HG03175 (cell line): ENCODE measurements around the gene HS2ST1.

ENCODE experiments used
- ATAC-seq: cut with Tn5 transposase; IDR thresholded peaks from one replicate; pipeline ENCODE4 v1.9.1; 2021; ENCODE audit warnings: mild to moderate bottlenecking, moderate library complexity; ENCODE audit not compliant: unreplicated experiment

The HS2ST1 gene

DNA sequence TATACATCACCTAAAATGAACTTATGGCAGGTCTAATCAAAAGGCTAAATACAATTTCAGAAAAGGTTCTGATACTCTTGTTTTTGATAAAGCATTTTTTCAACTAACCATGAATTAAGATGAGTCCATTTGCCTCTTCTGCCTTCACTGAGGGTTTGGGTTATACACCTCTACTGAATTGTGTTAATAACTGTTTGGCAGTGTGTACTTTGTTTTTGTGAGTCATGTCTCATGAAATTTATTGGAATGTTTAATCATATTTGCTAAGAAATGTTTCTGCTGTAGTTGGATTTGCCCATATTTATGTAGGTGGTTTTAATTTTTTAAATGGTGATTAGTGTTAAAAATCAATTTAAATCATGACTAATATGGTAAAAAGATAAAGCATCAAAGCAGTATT, 190.5 kb downstream of the HS2ST1 start:
- no peak for ATAC-seq

DNA sequence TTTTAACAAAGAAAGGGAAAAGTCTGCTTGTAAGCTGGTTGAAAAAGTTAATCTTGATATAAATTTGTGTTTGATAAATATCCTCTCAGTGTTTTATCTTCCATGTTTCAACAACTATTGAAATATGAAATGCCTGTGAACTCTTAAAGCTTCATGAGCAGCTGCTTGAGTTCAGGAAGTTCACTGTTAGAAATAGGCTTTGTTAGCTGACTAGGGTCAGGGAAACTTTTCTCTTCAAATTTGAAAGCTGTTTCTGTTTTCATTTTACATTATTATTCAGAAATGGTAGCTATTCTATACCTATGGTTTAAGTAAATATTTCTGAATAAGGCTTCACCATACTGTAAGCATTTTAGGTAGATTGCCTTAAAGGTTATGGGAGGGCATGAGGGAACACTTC, 191.7 kb downstream of the HS2ST1 start:
- no peak for ATAC-seq

GRCh38 chr1:87106867-87107266, 192.4 kb downstream of the HS2ST1 start:
- no peak for ATAC-seq

- no peak for ATAC-seq
Observed at GRCh38 chr1:87108228-87108627, 193.8 kb downstream of the HS2ST1 start.

- no peak for ATAC-seq
Observed at GRCh38 chr1:87108814-87109411, 194.5 kb downstream of the HS2ST1 start.

DNA sequence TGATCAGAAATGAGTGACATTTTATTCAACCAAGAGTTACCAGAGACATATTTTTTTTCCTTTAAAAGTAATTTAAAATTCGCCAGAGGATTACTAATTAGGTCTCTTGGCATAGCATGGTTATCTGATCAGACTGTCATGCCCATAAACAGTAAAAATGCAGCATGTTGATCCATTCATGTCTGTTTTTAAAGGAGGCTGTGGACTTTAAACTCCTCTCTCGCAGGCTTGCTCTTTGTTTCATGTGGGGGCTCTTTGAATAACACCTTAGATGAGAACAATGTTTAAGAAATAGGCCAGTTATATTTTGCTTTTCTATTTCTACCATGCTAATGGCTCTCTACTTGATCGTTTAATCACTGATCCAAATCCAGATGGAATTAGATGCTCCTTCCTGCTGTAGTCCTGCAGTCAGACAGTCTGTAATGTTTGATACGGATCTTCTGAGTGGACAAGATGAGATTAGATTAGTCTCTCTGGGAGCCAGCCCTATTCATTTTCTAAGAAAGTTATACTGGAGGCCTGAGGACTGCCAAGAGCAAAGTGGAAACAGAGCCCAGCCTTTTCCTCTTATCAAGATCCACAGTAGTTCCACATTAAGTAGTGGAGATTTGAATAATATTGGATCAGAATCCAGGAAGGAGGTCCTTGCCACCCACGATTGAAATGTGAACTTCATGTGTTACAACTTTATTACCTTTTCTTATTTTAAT, 197.4 kb downstream of the HS2ST1 start:
- ATAC-seq: no peak

GRCh38 chr1:87113313-87113712, 198.9 kb downstream of the HS2ST1 start:
- no peak for ATAC-seq

GRCh38 chr1:87115317-87115890, 201.0 kb downstream of the HS2ST1 start:
- no peak for ATAC-seq

DNA sequence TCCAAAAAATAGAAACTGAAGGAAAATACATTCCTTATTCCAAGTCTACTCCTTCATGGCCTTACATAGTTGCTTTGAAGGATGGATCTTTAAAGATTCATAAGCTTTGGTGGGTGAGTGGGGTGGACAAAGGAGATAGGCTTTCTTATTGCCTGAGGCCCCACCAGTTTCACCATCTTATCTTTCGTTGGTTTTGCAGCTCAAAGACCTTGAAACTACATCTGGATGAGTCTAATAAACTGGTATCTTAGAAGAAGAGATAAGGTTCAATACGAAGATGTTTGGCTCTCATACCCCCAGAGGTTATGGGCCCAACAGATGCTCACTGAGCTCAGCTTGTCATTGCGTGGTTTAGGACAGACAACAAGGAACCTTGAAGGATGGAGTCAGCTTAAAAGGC, 201.5 kb downstream of the HS2ST1 start:
- no peak for ATAC-seq

DNA sequence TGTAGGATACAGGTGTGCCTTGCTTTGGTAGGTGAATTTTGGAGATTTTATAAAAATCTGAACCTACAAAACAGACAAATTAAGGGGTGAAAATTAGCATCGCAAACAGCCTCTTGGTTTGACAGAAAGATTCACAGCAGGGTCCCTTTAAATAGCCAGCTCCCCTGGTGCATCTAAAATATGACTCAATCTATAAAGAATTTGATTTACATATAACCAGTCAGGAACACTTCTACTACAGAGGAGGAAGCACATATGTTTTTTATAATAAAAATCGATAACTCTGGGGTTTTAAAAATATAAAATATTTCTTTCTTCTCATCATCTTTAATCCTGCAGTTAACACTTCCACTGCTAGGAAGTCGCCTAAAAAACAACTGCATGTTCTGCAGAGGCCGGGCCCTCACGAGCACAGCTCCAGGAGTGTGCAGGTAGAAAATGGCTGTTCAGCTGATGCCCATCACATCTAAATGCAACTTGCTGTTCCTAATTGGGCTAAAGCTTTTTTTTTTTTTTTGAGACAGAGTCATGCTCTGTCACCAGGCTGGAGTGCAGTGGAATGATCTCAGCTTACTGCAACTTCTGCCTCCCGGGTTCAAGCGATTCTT, 203.4 kb downstream of the HS2ST1 start:
- no peak for ATAC-seq

GRCh38 chr1:87119541-87120140, 205.2 kb downstream of the HS2ST1 start:
- no peak for ATAC-seq

DNA sequence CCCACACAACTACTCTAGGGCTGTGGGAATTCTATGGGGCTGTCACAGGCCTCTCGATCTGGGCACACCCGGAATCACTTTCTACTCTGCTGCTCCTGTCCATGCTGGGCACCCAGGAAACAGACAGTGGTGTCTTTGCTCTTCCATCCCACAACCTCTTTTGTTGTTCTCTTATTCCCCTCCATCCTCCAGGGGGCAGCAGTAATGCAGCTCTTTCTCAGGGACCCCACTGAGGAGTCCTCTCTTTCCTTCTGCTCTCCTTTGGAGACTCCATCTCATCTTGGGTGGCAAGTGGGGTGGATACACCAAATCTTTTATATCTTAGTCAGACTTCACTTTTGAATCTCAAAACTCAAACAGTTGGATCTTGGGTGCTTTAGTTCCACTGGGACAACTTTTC, 206.3 kb downstream of the HS2ST1 start:
- no peak for ATAC-seq

GRCh38 chr1:87121711-87122163, 207.3 kb downstream of the HS2ST1 start:
- no peak for ATAC-seq

DNA sequence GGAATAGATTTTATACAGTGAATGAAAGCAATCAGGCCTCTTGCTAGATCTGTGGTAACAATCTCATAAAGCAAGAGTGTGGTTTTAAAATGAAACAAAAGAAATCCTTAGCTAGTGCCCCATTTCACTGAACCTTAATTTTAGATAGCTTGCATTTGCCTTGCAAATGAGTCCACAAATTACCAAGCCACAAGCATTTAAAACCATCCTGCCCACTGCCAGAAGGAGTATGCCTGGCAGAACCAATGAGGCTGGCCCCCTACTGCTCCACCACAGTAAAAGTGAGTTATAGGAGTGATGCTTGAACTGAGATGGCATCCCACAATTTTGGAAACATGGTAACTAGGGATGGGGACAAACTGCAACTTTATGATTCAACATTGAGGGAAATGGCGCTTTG, 207.8 kb downstream of the HS2ST1 start:
- no peak for ATAC-seq

GRCh38 chr1:87123610-87124009, 209.2 kb downstream of the HS2ST1 start:
- ATAC-seq: no peak

DNA sequence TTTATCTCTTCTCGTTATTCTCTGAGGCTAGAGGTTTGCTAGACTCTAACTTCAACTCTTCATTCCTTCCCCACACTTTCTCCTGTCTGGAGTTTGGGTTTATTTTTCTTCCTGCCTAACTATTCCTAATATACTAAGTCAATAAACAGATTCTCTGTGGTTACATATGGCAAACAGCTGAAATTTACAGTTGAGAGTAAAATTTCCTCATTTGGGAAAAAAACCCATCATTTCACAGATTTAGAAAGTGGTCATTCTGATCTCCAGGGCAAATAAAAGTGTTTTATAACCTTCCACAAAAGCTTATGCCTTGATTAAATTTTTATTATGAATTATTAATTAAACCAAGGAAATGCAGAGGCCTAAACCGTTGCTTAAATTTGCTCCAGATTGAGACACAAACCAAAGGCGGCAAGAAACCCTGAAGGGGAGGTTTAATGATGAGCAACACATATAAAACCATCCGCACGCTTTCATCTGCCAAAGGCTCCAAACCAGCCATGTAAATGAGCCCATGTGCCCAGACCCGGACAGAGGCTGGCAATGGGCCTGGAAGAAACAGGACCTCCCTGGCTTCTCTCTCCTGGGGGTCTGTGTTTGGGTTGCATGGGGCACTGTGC, 212.6 kb downstream of the HS2ST1 start:
- no peak for ATAC-seq

GRCh38 chr1:87127581-87127980, 213.1 kb downstream of the HS2ST1 start:
- no peak for ATAC-seq

DNA sequence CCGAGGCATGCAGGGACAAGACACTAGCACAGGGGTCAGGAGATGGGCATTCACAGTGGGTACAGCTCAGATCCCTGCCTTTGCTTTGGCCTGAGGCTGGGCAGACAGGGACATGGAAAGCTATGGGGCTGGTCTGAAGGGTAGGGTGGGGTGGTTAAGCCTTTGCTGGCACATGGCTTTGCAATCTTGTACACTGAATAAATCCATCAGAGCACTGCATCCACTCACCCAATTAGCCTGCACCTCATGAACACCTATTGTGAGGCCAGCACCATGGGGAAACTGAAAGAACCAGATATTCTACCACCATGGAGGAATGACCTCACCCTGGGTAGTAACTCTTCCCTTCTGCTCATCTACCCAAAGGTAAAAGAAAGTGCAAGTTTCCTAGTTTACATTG, 214.6 kb downstream of the HS2ST1 start:
- ATAC-seq: no peak

- no peak for ATAC-seq
Observed at GRCh38 chr1:87129606-87130005, 215.2 kb downstream of the HS2ST1 start.

DNA sequence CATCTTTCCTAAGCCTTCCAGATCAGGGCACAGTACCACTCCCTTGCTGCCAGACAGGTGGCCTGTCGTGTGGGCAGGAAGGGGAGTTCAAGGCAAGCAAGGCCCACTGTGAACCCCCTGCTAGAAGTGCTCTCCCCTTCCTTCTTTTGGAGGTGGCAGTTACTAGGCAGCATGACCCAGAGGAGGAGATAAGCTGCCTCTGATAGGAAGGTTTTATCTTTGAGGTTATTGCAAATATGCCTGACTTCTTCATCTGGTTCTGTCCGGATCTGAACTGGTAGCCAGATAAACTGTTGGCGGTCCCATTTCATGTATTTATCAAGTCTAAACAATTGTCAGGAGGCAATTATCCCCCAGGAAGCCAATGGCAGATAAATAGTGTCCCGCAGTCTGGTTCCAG, 216.0 kb downstream of the HS2ST1 start:
- no peak for ATAC-seq

- peak; percentile 94 for ATAC-seq
Observed at GRCh38 chr1:87131809-87132283, 217.4 kb downstream of the HS2ST1 start.
